ENCODE data around the gene PGBD5. TPM values are rescaled to one million over a fixed set of nuclear protein-coding genes. Genes with fewer than 3 reads are reported as not detected.

PGBD5 gene
- total RNA-seq, 1 donor from 2014 or later: 19.7 TPM

GRCh38 chr1:230308821-230309220 is 117.3 kb downstream of the PGBD5 start:
- Mint-ChIP-seq H3K36me3 (ENCODE audit: low read depth) (no peaks in the 10 kb centered on the region), H3K27ac (ENCODE audit: unreplicated experiment) (peak overlapping the region; percentile 25), H3K27me3 (ENCODE audit: low read depth) (no peaks in the 10 kb centered on the region), H3K4me1 (peaks cover 4% of the 10 kb centered on the region), H3K9me3 (no peaks in the 10 kb centered on the region), H3K4me3 (no peak overlapping the region)
- DNase-seq (ENCODE audit: low read depth, low spot score): no peak
- no peak for TF ChIP-seq CTCF (conservative IDR thresholded peaks at IDR 0.05)

GRCh38 chr1:230308039-230308438 is 118.1 kb downstream of the PGBD5 start:
- no peaks in the 10 kb centered on the region for H3K36me3 Mint-ChIP-seq (ENCODE audit: low read depth)
- TF ChIP-seq CTCF (conservative IDR thresholded peaks at IDR 0.05): no peak
- H3K4me1 Mint-ChIP-seq: peaks cover 4% of the 10 kb centered on the region
- no peaks in the 10 kb centered on the region for H3K27me3 Mint-ChIP-seq (ENCODE audit: low read depth)
- H3K4me3 Mint-ChIP-seq: no peak overlapping the region
- H3K9me3 Mint-ChIP-seq: no peaks in the 10 kb centered on the region
- H3K27ac Mint-ChIP-seq (ENCODE audit: unreplicated experiment): peak overlapping the region; percentile 6
- DNase-seq (ENCODE audit: low read depth, low spot score): no peak

GRCh38 chr1:230307213-230307612 is 118.9 kb downstream of the PGBD5 start:
- peaks cover 4% of the 10 kb centered on the region for H3K4me1 Mint-ChIP-seq
- TF ChIP-seq CTCF (conservative IDR thresholded peaks at IDR 0.05): no peak
- H3K4me3 Mint-ChIP-seq: no peak overlapping the region
- H3K27ac Mint-ChIP-seq (ENCODE audit: unreplicated experiment): peak overlapping the region; percentile 67
- no peaks in the 10 kb centered on the region for H3K9me3 Mint-ChIP-seq
- no peaks in the 10 kb centered on the region for H3K27me3 Mint-ChIP-seq (ENCODE audit: low read depth)
- H3K36me3 Mint-ChIP-seq (ENCODE audit: low read depth): no peaks in the 10 kb centered on the region
- DNase-seq (ENCODE audit: low read depth, low spot score): no peak

GRCh38 chr1:230306169-230306568 is 120.0 kb downstream of the PGBD5 start:
- Mint-ChIP-seq H3K4me3 (no peak overlapping the region), H3K27ac (ENCODE audit: unreplicated experiment) (no peak overlapping the region), H3K4me1 (peaks cover 4% of the 10 kb centered on the region), H3K27me3 (ENCODE audit: low read depth) (no peaks in the 10 kb centered on the region), H3K36me3 (ENCODE audit: low read depth) (no peaks in the 10 kb centered on the region), H3K9me3 (no peaks in the 10 kb centered on the region)
- DNase-seq (ENCODE audit: low read depth, low spot score): no peak
- no peak for TF ChIP-seq CTCF (conservative IDR thresholded peaks at IDR 0.05)

GRCh38 chr1:230303822-230304221 is 122.3 kb downstream of the PGBD5 start:
- no peak for DNase-seq (ENCODE audit: low read depth, low spot score)
- Mint-ChIP-seq H3K27me3 (ENCODE audit: low read depth) (no peaks in the 10 kb centered on the region), H3K36me3 (ENCODE audit: low read depth) (no peaks in the 10 kb centered on the region), H3K9me3 (no peaks in the 10 kb centered on the region), H3K4me1 (peaks cover 6% of the 10 kb centered on the region), H3K4me3 (no peak overlapping the region), H3K27ac (ENCODE audit: unreplicated experiment) (peak overlapping the region; percentile 36)
- TF ChIP-seq CTCF (conservative IDR thresholded peaks at IDR 0.05): no peak

- Mint-ChIP-seq H3K9me3 (no peaks in the 10 kb centered on the region), H3K27ac (ENCODE audit: unreplicated experiment) (no peak overlapping the region), H3K27me3 (ENCODE audit: low read depth) (no peaks in the 10 kb centered on the region), H3K4me1 (peaks cover 6% of the 10 kb centered on the region), H3K36me3 (ENCODE audit: low read depth) (no peaks in the 10 kb centered on the region), H3K4me3 (no peak overlapping the region)
- no peak for TF ChIP-seq CTCF (conservative IDR thresholded peaks at IDR 0.05)
- DNase-seq (ENCODE audit: low read depth, low spot score): no peak
Observed at GRCh38 chr1:230303069-230303468, 123.1 kb downstream of the PGBD5 start.
